ENCODE data around the gene SCLY. TPM values are rescaled to one million over a fixed set of nuclear protein-coding genes. Genes with fewer than 3 reads are reported as not detected.

Gene SCLY
- total RNA-seq, 2 experiments from 2014 or later: 29.1 to 53.8 TPM

DNA sequence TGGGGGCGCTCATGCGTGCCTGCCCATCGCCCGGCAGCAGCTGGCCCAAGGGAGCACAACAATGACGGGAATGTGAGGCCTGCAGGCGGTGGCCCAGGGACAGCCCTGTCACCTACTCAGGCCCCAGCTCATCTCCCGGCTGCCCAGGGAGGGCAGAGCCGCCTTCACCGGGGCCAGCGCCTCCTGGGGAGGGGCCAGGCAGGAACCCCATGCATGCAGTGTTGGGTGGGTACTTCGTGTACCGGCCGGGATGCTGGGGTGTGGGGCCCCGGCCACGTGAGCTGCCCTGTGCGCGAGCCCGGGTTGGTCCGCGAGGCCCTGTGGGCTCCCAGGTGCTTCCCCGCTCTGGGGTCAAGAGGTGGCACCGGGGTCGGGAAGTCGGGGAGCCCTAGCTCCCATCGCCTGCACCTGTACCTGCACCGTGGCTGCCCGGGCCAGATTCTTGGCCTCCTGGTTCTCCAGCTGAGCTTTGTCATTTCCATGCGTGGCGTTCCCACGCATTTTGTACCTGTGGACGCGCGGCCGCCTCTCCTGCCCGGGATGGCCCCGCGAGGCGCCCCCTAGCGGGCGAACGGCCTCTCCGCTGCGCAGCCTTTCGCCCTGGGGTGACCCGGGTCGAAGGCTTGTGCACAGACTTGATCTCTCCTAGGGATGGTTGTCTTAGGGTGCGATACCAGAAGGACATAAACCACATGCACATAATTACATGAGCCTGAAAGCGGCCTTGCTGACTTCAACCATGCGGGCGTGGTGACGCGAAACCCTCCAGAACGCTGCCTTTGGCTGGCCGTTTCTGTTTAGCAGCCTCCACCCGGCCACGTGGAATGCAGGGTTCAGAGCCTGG is 78.6 kb downstream of the SCLY start:
- H3K27ac Mint-ChIP-seq: no peak overlapping the region
- peak; percentile 38 for ATAC-seq
- CTCF ChIA-PET: interaction anchor here (0.7 to 1.6 kb wide), 5 partner anchors 50 to 281 kb away, joined by 3 to 6 read pairs (median 3); no protein-coding TSS in a partner anchor
- H3K36me3 Mint-ChIP-seq: no peaks in the 10 kb centered on the region
- H3K4me3 Mint-ChIP-seq: no peak overlapping the region
- H3K9me3 Mint-ChIP-seq (ENCODE audit: low read depth): no peaks in the 10 kb centered on the region
- no peak for DNase-seq
- no peaks in the 10 kb centered on the region for H3K4me1 Mint-ChIP-seq
- no peaks in the 10 kb centered on the region for H3K27me3 Mint-ChIP-seq

GRCh38 chr2:238140040-238140439 is 79.2 kb downstream of the SCLY start:
- Mint-ChIP-seq H3K4me1 (no peaks in the 10 kb centered on the region), H3K27ac (no peak overlapping the region), H3K36me3 (no peaks in the 10 kb centered on the region), H3K4me3 (no peak overlapping the region), H3K9me3 (ENCODE audit: low read depth) (no peaks in the 10 kb centered on the region), H3K27me3 (no peaks in the 10 kb centered on the region)
- CTCF ChIA-PET: interaction anchor here (1.1 to 1.6 kb wide), 2 partner anchors 123 to 217 kb away, joined by 3 to 4 read pairs; no protein-coding TSS in a partner anchor
- DNase-seq (no peak), ATAC-seq (no peak)

- no peaks in the 10 kb centered on the region for H3K27me3 Mint-ChIP-seq
These were observed 80.1 kb downstream of the SCLY start for GRCh38 chr2:238140721-238141540.

GRCh38 chr2:238141541-238142318 is 80.9 kb downstream of the SCLY start:
- H3K4me3 Mint-ChIP-seq: no peak overlapping the region
- no peak for DNase-seq
- no peaks in the 10 kb centered on the region for H3K9me3 Mint-ChIP-seq (ENCODE audit: low read depth)
- no peak for ATAC-seq
- no peaks in the 10 kb centered on the region for H3K4me1 Mint-ChIP-seq
- H3K36me3 Mint-ChIP-seq: no peaks in the 10 kb centered on the region
- H3K27ac Mint-ChIP-seq: no peak overlapping the region
- H3K27me3 Mint-ChIP-seq: no peaks in the 10 kb centered on the region
- CTCF ChIA-PET: interaction anchor here (0.9 to 1.3 kb wide), 2 partner anchors 19 to 172 kb away, joined by 3 read pairs; no protein-coding TSS in a partner anchor

More at GRCh38 chr2:238140721-238141540, 80.1 kb downstream of the SCLY start:
- Mint-ChIP-seq H3K36me3 (no peaks in the 10 kb centered on the region), H3K4me1 (no peaks in the 10 kb centered on the region), H3K4me3 (no peak overlapping the region), H3K9me3 (ENCODE audit: low read depth) (no peaks in the 10 kb centered on the region), H3K27ac (no peak overlapping the region)
- no peak for ATAC-seq
- CTCF ChIA-PET: interaction anchor here (0.9 to 1.3 kb wide), 2 partner anchors 20 to 171 kb away, joined by 3 read pairs; no protein-coding TSS in a partner anchor
- DNase-seq: no peak

DNA sequence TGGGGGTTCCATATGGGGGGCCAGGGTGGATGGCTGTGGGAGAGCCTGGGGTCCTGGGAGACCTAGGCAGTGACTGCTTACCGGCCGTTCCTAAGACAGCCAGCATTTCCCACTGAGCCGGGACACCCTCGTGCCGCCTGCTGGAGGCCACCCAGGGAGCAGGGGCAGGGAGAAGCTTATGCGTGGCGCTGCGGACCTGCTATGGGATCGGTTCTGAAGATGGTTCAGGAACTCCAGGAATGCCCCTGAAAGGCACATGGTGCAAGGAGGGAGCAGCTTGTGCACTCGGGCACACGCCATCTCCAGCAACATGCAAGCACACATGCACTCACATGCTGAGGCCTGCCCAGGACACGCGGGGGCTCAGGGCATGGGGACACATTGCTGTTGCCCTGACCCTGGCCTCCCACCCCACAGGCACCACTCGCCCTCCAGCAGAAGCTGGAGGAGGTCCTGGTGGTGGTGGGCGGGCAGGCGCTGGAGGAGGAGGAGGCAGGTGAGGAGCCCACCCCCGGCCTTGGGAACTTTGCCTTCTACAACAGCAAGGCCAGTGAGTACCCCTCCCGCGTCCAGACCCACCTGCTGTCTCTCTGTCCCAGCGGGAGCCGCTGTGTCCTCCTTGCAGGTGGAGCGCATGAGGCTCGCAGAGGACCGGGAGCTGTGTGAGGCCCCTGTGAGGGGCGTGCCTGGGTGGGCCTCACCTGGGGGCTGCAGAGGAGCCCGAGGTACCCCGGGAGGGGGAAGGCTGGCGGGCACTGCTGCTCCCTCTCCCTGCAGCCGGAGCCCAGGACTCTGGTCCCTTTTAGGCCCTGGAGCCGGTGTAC is 81.8 kb downstream of the SCLY start:
- no peaks in the 10 kb centered on the region for H3K36me3 Mint-ChIP-seq
- no peaks in the 10 kb centered on the region for H3K27me3 Mint-ChIP-seq
- DNase-seq (no peak), ATAC-seq (no peak)
- CTCF ChIA-PET: interaction anchor here (0.9 kb wide), 1 partner anchor 18 kb away, joined by 3 read pairs; no protein-coding TSS in a partner anchor
- no peaks in the 10 kb centered on the region for H3K9me3 Mint-ChIP-seq (ENCODE audit: low read depth)
- no peak overlapping the region for H3K4me3 Mint-ChIP-seq
- H3K4me1 Mint-ChIP-seq: no peaks in the 10 kb centered on the region
- H3K27ac Mint-ChIP-seq: no peak overlapping the region

DNA sequence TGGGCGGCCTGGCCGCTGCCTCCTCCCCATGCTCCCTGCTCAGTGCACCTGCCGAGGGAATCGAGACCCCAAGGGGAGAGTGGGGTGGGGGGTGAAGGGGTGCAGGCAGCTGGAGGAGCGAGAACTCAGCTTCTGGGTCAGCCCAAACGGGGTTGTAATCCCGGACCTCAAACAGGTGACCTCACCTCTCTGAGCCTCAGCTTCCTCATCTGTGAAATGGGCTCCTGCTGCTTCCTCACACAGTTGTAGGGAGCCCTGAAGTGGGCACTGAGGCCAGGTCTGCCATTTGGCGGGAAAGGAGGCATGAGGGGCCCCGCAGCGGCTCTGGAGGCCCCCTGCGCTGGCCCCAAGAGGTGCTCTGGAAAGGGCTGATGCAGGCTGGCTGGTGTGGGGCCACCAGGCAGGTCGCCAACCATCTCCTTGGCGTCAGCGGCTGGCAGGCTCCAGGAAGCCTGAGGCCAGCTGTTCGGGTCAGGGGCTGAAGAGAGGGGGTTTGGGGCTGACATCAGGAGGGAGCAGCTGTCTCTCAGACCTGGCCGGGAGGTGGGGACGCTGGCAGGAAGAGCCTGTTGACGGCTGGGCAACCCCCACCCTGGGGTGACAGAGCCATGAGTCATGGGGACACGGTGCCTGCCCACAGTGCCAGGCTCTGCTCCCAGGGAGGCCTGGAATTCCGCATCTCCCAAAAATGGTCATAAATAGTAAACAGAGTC is 82.6 kb downstream of the SCLY start:
- DNase-seq (no peak), ATAC-seq (no peak)
- Mint-ChIP-seq H3K9me3 (ENCODE audit: low read depth) (no peaks in the 10 kb centered on the region), H3K4me1 (no peaks in the 10 kb centered on the region), H3K27me3 (no peaks in the 10 kb centered on the region), H3K4me3 (no peak overlapping the region), H3K36me3 (no peaks in the 10 kb centered on the region), H3K27ac (no peak overlapping the region)
- CTCF ChIA-PET: interaction anchor here (1.5 kb wide), 1 partner anchor 9 kb away, joined by 3 read pairs; no protein-coding TSS in a partner anchor

GRCh38 chr2:238144262-238144661 is 83.5 kb downstream of the SCLY start:
- Mint-ChIP-seq H3K36me3 (no peaks in the 10 kb centered on the region), H3K9me3 (ENCODE audit: low read depth) (no peaks in the 10 kb centered on the region), H3K4me3 (no peak overlapping the region), H3K27me3 (no peaks in the 10 kb centered on the region), H3K4me1 (no peaks in the 10 kb centered on the region), H3K27ac (no peak overlapping the region)
- ATAC-seq (no peak), DNase-seq (no peak)
- CTCF ChIA-PET: interaction anchor here (1.5 kb wide), 1 partner anchor 10 kb away, joined by 3 read pairs; no protein-coding TSS in a partner anchor

DNA sequence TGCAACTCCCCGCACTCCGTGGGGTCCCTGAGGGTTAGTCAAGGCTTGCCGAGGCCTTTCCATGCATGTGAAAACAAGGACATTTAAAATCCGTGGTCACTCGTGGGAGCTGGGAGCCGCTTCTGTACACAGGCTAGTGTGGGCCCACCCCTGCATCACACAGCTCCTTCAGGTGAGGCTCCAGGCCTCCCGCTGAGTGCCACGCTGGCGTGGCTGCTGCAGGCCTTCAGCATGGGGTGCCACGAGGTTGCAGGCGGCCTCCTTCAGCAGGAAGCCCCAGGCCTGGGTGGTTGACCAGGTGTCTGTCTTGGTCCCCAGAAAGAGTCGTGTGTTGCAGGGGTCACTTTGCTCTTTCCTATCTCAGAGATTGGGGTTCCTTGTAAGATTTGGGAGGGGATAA is 84.2 kb downstream of the SCLY start:
- CTCF ChIA-PET: interaction anchor here (1.5 kb wide), 1 partner anchor 11 kb away, joined by 3 read pairs; no protein-coding TSS in a partner anchor
- H3K27me3 Mint-ChIP-seq: no peaks in the 10 kb centered on the region
- H3K4me1 Mint-ChIP-seq: no peaks in the 10 kb centered on the region
- no peaks in the 10 kb centered on the region for H3K36me3 Mint-ChIP-seq
- ATAC-seq: no peak
- no peak overlapping the region for H3K27ac Mint-ChIP-seq
- no peak for DNase-seq
- no peaks in the 10 kb centered on the region for H3K9me3 Mint-ChIP-seq (ENCODE audit: low read depth)
- H3K4me3 Mint-ChIP-seq: no peak overlapping the region

DNA sequence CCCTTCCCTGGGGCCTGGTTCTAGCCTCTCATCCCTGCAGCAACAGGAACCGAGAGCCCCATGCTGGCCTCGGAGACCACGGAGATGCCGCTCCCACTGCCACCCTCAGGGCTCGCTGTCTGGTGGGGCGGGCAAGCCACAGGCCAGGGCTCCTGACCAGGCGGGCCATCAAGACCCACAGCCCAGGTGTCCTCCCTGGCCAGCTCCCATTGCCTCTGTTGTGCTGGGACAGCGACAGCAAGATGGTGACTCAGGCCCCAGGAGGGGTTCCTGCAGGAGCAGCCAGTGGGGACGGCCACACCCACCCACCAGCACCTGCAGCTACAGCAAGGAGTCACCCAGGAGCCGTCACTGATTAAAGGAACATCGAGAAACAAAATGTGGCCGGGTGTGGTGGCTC is 85.0 kb downstream of the SCLY start:
- Mint-ChIP-seq H3K4me1 (no peaks in the 10 kb centered on the region), H3K9me3 (ENCODE audit: low read depth) (no peaks in the 10 kb centered on the region), H3K4me3 (no peak overlapping the region), H3K36me3 (no peaks in the 10 kb centered on the region), H3K27me3 (no peaks in the 10 kb centered on the region), H3K27ac (no peak overlapping the region)
- ATAC-seq: no peak
- CTCF ChIA-PET: no interaction called here
- no peak for DNase-seq

DNA sequence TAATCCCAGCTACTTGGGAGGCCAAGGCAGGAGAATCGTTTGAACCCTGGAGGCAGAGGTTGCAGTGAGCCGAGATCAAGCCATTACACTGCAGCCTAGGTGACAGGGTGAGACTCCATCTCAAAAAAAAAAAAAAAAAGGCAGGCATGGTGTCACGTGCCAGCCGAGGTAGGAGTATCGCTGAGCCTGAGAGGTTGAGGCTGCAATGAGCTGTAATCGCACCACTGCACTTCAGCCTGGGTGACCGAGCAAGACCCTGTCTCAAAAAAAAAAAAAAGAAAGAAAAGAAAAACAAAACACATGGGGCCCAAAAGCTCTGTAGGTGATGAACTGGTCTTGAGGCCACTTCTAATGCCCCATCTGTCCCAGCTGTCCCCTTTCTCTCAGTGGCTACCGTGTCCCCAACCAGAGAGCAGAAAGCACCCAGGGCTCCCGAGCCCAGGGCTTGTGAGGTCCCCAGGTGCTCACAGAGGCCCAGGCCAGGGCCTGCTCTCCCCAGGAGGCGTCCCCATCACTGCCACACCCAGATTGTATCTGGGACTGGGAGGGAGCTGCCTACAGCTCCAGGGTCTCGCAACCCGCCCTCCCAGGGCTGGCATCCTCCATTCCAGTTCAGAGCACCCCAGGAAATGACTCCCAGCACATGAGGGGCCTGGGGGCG is 86.2 kb downstream of the SCLY start:
- Mint-ChIP-seq H3K27ac (no peak overlapping the region), H3K27me3 (no peaks in the 10 kb centered on the region), H3K36me3 (no peaks in the 10 kb centered on the region), H3K4me1 (no peaks in the 10 kb centered on the region), H3K4me3 (no peak overlapping the region), H3K9me3 (ENCODE audit: low read depth) (no peaks in the 10 kb centered on the region)
- CTCF ChIA-PET: no interaction called here
- DNase-seq (no peak), ATAC-seq (no peak)

DNA sequence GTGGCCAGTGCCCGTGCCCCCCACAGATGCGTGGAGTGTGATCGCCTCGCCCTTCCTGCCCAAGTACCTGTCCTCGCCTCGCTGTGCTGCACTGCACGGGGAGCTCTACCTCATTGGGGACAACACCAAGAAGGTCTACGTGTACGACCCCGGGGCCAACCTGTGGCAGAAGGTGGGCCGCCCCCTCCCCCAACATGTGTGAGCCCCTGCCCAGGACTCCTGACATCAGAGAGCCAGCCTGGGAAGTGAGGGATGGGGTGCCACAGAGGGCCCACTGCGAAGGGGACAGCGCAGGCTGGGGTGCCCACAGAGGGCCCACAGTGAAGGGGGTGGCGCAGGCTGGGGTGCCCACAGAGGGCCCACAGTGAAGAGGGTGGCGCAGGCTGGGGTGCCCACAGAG is 88.2 kb downstream of the SCLY start:
- CTCF ChIA-PET: no interaction called here
- Mint-ChIP-seq H3K27ac (no peak overlapping the region), H3K4me1 (no peaks in the 10 kb centered on the region), H3K27me3 (no peaks in the 10 kb centered on the region), H3K9me3 (ENCODE audit: low read depth) (no peaks in the 10 kb centered on the region), H3K4me3 (no peak overlapping the region), H3K36me3 (no peaks in the 10 kb centered on the region)
- no peak for DNase-seq
- no peak for ATAC-seq

Data from activated CD8-positive, alpha-beta memory T cell treated with anti-CD3 and anti-CD28 coated beads, Interleukin-2, amount 10 ng/mL, durations not matched to agents 7 days and 5 days (primary cell).